ENCODE data around the gene SYNM.

SYNM gene

GRCh38 chr15:99141943-99142342 lies 37.1 kb downstream of the SYNM start:
- no peak for DNase-seq

DNA sequence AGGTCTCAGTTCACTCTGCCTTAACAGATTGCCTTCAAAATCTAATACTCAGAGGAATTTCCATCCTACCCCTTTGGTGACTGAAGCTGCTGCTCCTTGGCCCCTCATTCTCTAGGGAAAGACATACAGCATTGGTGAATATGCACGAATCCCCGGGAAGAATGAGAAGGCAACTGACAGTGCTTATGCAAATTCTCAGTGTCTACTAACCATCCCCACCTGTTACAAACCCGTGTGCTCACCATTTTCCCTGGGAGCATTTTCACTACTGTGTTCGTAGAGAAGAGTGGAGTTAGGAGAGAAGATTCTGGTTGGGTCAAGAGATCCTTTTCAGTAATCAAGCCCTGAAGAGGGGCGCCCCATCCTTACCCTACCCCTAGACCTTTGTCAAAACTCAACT lies 37.7 kb downstream of the SYNM start:
- DNase-seq, result no peak

DNA sequence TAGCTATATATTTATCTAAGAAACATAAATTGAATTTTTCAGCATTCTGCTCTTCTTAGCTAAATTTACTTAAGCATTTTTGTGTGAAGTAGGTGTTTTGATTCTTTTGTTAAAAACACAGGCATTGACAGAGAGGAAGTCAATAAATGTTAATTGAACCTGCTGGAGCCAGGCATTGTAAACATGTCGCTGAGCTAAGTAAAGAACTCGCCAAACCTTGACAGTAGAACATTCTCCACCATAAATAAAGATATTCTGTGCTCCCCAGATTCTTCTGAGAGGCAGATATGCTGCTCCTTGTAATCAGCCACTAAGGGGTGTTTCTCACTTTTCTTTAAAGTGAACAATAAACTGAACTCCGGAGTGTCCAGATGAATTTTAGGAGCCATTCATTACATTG lies 38.4 kb downstream of the SYNM start:
- DNase-seq, result no peak

DNA sequence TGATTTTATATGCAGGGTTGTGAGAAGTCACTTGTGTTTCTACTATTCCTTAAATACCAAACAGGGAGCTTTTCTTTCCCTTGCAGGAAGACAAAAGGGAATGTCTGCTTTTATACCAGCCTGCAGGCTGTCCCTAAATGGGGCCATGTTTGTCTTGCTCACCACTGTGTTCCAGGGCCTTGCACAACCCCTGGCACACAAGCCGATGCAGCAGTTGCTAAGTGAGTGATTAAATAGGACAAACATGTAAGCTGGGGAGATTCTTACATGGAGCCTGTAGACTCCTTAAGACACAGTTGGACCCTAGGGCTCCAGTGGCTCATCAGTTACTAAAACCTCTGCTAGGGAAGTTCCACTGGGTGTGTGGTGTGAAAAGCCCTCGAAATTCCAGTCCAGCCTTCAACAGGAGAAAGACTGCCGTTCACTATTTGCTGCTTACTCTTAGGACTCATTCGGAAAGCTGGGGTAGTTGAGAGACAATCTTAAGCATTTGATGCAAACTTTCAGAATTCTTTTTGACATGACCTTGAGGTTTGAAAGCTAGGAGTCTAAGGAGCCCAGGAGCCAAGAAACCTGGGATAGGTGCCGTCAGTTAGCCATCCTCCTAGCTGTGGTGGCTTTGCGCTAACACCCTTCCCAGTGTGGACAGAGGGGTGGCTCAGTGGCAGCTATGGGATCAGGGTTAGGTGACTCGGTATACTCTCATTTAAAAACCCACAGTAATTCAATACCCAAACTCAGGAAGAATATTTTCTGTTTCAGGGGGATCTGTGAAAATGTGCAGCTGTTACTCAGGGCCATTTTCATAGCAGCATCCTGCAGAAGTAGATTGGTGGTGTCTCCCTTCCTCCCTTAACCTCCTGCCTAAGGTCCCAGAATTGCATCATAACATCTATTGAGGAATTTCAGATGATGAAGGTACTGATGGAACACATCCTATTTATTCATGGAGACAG lies 39.1 kb downstream of the SYNM start:
- no peak for DNase-seq

DNA sequence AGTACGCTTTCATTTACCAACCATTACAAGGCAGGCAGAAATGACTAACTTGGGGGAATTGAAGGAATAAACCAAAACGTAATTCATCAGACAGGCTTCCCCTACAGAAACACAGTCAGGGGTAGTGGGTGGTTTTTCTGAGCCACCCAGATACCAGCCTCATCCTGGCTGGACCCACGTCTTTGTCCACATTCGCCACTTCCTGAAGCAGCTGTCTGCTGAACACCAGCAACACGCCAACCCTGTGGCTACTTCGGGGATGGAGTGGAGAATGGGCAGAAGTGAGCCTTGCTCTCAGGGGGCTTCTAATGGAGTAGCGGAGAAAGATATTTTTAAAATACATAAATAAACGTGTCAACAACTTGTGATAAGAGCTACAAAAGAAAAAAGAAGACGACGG lies 40.1 kb downstream of the SYNM start:
- DNase-seq, result no peak

- DNase-seq, result no peak
Measured at GRCh38 chr15:99145778-99146177, 40.9 kb downstream of the SYNM start.

- DNase-seq, result no peak
Measured at GRCh38 chr15:99146661-99147060, 41.8 kb downstream of the SYNM start.

- DNase-seq, result no peak
Measured at GRCh38 chr15:99148851-99149276, 44.0 kb downstream of the SYNM start.

- no peak for DNase-seq
Measured at GRCh38 chr15:99149366-99149765, 44.5 kb downstream of the SYNM start.

GRCh38 chr15:99151156-99151555 lies 46.3 kb downstream of the SYNM start:
- no peak for DNase-seq

DNA sequence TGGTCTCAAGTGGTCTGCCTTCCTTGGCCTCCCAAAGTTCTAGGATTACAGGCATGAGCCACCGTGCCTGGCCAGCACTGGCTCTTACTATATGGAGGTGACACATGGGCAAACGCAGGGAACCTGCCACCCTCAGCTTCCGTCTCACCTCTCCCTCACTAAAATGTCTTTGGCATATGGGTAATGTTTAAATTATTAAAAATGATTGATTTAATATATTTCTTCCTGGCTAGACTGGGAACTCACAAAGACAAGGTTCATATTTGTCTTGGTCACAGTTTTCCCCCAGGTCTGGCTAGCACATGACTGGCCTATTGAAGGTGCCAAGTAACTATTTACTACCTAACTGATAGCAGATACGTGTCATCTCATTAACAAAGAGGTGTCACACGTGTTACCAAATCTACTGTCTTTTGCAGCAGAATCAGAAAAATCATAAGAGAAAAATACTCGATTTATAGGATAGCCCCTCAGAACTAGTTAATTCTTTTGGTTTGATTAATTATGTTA lies 48.2 kb downstream of the SYNM start:
- no peak for DNase-seq

- DNase-seq, result no peak
Measured at GRCh38 chr15:99154271-99154670, 49.4 kb downstream of the SYNM start.

- DNase-seq, result no peak
Measured at GRCh38 chr15:99155961-99156443, 51.1 kb downstream of the SYNM start.

GRCh38 chr15:99157456-99157855 lies 52.6 kb downstream of the SYNM start:
- DNase-seq, result no peak

- no peak for DNase-seq
Measured at GRCh38 chr15:99158626-99159412, 53.9 kb downstream of the SYNM start.

DNA sequence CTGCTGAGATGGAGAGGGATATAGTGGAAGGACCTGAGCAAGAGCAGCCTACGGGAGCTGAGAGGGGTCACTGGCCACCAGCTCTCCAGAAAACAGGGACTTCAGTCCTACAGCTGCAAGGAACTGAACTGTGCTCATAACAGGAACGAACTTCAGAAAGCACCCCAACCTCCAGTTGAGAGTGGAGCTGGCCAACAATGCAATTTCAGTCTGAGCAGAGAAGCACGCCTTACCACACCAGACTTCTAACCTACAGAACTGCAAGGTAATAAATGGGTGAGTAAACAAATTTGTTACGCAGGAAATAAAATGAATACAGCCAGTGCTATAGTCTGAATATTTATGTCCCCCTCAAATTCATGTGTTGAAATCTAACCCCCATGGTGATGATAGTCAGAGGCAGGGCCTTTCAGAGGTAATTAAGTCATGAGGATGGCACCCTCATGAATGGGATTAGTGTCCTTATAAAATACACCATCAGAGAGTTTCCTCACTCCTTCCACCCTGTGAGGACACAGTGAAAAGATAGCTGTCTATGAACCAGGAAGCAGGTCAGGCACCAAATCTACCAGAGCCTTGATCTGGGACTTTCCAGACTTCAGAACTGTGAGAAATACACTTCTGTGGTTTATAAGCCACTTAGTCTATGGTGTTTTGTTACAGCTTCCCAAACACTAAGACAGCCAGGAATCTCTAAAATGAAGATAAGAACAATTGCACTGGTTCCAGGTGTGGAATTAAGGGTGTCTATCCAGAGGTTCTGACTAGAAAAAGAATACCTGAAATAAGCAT lies 58.6 kb downstream of the SYNM start:
- DNase-seq, result no peak

DNA sequence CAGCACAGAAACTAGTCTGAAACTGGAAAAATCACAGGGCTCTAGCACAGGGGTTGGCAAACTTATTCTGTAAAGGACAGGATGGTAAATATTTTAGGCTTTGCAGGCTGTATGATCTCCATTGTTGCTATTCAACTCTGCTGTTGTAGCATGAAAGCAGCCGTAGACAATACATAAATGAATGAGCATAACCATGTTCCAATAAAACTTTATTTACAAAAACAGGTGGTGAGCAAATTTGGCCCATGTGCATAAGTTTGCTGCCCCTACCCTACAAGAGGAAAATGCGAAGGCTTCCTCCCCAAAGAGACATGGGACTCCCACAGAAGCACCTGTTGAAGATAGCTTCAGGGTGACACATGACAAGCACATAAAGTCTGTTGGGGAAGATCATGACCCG lies 59.2 kb downstream of the SYNM start:
- DNase-seq, result no peak

GRCh38 chr15:99165020-99165790 lies 60.3 kb downstream of the SYNM start:
- DNase-seq, result no peak

GRCh38 chr15:99165956-99166689 lies 61.2 kb downstream of the SYNM start:
- no peak for DNase-seq

DNA sequence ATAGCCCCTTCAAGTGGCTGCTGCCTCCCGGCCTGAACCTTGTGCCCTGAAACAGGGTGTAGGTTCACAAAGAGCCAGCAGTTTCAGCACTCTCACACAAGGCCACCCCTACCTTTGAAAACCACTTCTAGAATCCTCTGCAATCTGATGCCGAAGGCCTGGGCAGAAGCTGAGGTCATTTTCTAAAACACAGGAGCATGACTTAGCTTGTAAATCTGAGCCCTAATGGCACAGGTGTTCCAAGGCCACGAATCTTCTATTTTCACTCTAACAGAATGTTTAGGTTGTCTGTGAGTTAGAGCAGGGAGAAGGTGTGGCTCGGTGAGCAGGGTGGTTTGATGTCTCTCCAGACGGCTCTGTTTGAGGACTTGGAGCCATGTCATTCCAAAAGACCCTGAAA lies 62.3 kb downstream of the SYNM start:
- no peak for DNase-seq

DNA sequence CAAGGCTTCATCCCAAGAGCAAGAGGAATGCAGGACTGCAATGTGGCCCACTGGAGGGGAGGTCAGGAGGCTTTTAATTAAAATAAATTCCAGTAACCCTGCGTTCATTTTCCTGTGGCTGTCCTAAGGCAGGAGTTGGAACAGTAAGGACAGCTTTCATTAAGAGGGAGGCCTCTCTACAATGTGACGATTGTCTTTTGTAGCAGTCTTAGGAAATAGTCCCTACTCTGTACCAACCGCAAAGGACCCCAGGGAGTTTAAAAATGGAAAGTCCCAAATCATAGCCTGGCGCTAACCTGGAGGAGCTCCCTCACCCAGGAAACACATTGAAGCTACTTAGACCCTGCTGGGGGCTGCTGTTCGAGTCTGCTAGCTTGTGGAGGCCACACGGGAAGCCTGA lies 62.8 kb downstream of the SYNM start:
- no peak for DNase-seq

All from T-helper 1 cell (primary cell).